NCI-H1105 (cell line): ENCODE results near the gene TMEM59.

Experiments
- DNase-seq: peaks from one replicate; lab custom pipeline; 2025; lab: John Stamatoyannopoulos, UW

Gene TMEM59

DNA sequence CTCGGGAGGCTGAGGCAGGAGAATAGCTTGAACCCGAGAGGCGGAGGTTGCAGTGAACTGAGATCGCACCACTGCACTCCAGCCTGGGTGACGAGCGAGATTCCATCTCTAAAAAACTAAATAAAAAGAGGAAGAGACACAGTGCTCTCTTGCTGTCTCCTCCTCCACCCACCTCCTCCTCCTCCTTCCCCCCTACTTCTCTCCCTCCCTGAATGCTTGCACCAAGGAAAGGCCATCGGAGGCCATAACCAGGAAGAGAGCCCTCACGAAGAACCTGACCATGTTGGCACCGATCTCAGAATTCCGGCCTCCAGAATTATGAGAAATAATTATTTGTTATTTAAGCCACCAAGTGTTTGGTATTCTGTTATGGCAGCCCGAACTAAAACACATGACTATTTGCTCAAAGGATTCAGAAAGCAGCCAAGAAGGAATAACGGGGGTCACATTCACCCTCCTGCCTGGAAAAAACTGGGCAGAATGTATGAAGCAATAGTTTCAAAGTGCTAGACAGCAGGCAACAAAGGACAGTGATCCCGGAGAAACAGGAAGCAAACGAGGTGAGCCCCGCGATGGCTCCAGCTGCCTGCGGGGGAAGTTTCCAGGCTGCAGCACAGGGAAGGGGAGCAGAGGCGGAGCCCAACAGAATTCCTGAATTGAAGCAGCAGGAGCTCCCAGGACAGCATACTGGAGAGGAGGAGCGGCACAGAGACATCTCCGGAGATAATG, 70.8 kb downstream of the TMEM59 start:
- no peak for DNase-seq

- DNase-seq: no peak
Measured at GRCh38 chr1:53981220-53981619, 71.8 kb downstream of the TMEM59 start.

DNA sequence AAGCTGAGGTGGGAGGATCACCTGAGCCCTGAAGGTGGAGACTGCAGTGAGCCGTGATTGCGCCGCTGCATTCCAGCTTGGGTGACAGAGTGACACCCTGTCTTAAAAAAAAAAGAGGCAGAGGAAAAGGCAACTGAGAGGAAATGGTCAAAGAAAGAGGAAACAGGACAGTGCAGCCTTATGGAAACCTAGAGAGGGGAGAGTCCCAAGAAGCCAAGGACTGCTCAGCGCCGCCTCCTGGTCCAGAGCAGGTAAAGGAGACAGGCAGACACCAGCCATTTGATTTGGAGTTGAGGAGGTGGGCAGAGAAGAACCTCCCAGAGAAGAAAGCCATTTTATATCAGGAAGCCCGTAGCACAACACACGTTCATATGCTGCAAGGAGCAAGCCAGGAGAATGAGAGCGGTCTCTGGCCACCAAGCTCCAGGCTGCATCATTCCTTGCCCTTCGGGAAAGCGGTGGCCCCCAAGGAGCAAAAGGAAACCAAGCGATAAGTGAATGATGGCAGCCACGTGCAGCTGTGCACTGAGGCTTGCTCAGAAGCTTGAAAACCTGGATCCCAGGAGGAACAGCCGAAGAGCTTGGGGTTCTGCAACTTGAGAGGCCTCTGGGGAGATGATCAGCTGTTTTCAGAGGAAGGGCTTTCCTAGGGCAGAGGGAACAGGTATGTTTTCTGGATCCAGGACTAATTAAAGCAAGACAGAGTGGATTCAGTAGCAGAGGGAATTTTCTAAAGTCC, 73.1 kb downstream of the TMEM59 start:
- no peak for DNase-seq
